ENCODE measurements around the gene KCNJ15. TPM values are rescaled to one million over a fixed set of nuclear protein-coding genes. Genes with fewer than 3 reads are reported as not detected.

The KCNJ15 gene
- total and polyA plus RNA-seq, 2 donors (not counting 1 experiment from before 2014, with no cell fraction given), result not detected

GRCh38 chr21:38223893-38224540 lies 32.8 kb upstream of the KCNJ15 start:
- H3K27me3 Mint-ChIP-seq, result peaks cover 2% of the 10 kb centered on the region
- Histone ChIP-seq H3K4me1 (ENCODE audit: control insufficient read depth in 2 of 2, insufficient read depth in 2 of 2, low read length in 2 of 2) (no peaks in the 10 kb centered on the region), H3K27ac (ENCODE audit: low read length in 2 of 2) (no peak overlapping the region), H3K9ac (ENCODE audit: low read length) (no peak overlapping the region), H3K27me3 (replicated peaks in 1 of 4; ENCODE audit: control extremely low read depth in 1 of 4, control insufficient read depth in 3 of 4, insufficient read depth in 4 of 4, low read length in 3 of 4) (no peaks in the 10 kb centered on the region), H3K4me2 (replicated peaks; ENCODE audit: low read depth, low read length, poor library complexity, severe bottlenecking) (no peak overlapping the region), H3K79me2 (ENCODE audit: control insufficient read depth, insufficient read depth, low read length) (no peaks in the 10 kb centered on the region), H3K9me3 (ENCODE audit: control extremely low read depth in 1 of 3, control insufficient read depth in 2 of 3, insufficient read depth in 1 of 3, low read length in 2 of 3) (peaks cover 15 to 39% (median 35%) of the 10 kb centered on the region in 3 donors), H4K20me1 (ENCODE audit: control insufficient read depth, insufficient read depth, low read length, poor library complexity, severe bottlenecking) (no peaks in the 10 kb centered on the region), H2AFZ (ENCODE audit: insufficient read depth, low read depth, low read length, poor library complexity, severe bottlenecking) (no peak overlapping the region), H3K36me3 (replicated peaks in 1 of 2; ENCODE audit: control extremely low read depth in 1 of 2, control insufficient read depth in 1 of 2, extremely low read depth in 1 of 2, insufficient read depth in 2 of 2, low read length in 1 of 2) (no peaks in the 10 kb centered on the region), H3K4me3 (ENCODE audit: control extremely low read depth in 1 of 5, extremely low read depth in 1 of 5, insufficient read depth in 1 of 5, low read depth in 2 of 5, low read length in 4 of 5) (no peak overlapping the region)
- DNase-seq (no peak), ATAC-seq (ENCODE audit: low read depth) (no peak)
- CTCF ChIA-PET, result no interaction called here
- no peak overlapping the region for H3K27ac Mint-ChIP-seq
- TF ChIP-seq EZH2 (IDR thresholded peaks at IDR 0.05; ENCODE audit: borderline replicate concordance, insufficient read depth, low read depth, low read length, poor library complexity, severe bottlenecking), result no peak
- TF ChIP-seq, protein P1, sequence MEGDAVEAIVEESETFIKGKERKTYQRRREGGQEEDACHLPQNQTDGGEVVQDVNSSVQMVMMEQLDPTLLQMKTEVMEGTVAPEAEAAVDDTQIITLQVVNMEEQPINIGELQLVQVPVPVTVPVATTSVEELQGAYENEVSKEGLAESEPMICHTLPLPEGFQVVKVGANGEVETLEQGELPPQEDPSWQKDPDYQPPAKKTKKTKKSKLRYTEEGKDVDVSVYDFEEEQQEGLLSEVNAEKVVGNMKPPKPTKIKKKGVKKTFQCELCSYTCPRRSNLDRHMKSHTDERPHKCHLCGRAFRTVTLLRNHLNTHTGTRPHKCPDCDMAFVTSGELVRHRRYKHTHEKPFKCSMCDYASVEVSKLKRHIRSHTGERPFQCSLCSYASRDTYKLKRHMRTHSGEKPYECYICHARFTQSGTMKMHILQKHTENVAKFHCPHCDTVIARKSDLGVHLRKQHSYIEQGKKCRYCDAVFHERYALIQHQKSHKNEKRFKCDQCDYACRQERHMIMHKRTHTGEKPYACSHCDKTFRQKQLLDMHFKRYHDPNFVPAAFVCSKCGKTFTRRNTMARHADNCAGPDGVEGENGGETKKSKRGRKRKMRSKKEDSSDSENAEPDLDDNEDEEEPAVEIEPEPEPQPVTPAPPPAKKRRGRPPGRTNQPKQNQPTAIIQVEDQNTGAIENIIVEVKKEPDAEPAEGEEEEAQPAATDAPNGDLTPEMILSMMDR (IDR thresholded peaks at IDR 0.05), result no peak
- H3K4me3 Mint-ChIP-seq, result no peak overlapping the region
- peaks cover 19% of the 10 kb centered on the region for H3K9me3 Mint-ChIP-seq (ENCODE audit: insufficient read depth)
- H3K4me1 Mint-ChIP-seq, result no peaks in the 10 kb centered on the region
- intact Hi-C loops (cut with micrococcal nuclease), result no loop called here
- POLR2A ChIA-PET, result no interaction called here
- WGBS (ENCODE audit: insufficient coverage), result 89% methylated on average over 4 of the region's 6 CpGs

GRCh38 chr21:38227401-38227800 lies 29.4 kb upstream of the KCNJ15 start:
- Histone ChIP-seq H3K27me3 (replicated peaks in 1 of 4; ENCODE audit: control extremely low read depth in 1 of 4, control insufficient read depth in 3 of 4, insufficient read depth in 4 of 4, low read length in 3 of 4) (no peaks in the 10 kb centered on the region), H3K4me1 (ENCODE audit: control insufficient read depth in 2 of 2, insufficient read depth in 2 of 2, low read length in 2 of 2) (no peaks in the 10 kb centered on the region), H2AFZ (ENCODE audit: insufficient read depth, low read depth, low read length, poor library complexity, severe bottlenecking) (no peak overlapping the region), H3K36me3 (replicated peaks in 1 of 2; ENCODE audit: control extremely low read depth in 1 of 2, control insufficient read depth in 1 of 2, extremely low read depth in 1 of 2, insufficient read depth in 2 of 2, low read length in 1 of 2) (no peaks in the 10 kb centered on the region), H3K79me2 (ENCODE audit: control insufficient read depth, insufficient read depth, low read length) (no peaks in the 10 kb centered on the region), H3K4me2 (replicated peaks; ENCODE audit: low read depth, low read length, poor library complexity, severe bottlenecking) (no peak overlapping the region), H4K20me1 (ENCODE audit: control insufficient read depth, insufficient read depth, low read length, poor library complexity, severe bottlenecking) (no peaks in the 10 kb centered on the region), H3K9ac (ENCODE audit: low read length) (no peak overlapping the region), H3K27ac (ENCODE audit: low read length in 2 of 2) (no peak overlapping the region), H3K9me3 (ENCODE audit: control extremely low read depth in 1 of 3, control insufficient read depth in 2 of 3, insufficient read depth in 1 of 3, low read length in 2 of 3) (peaks cover 19 to 47% (median 46%) of the 10 kb centered on the region in 3 donors), H3K4me3 (ENCODE audit: control extremely low read depth in 1 of 5, extremely low read depth in 1 of 5, insufficient read depth in 1 of 5, low read depth in 2 of 5, low read length in 4 of 5) (no peak overlapping the region)
- Mint-ChIP-seq H3K4me1 (no peaks in the 10 kb centered on the region), H3K27me3 (no peaks in the 10 kb centered on the region), H3K4me3 (no peak overlapping the region), H3K27ac (no peak overlapping the region), H3K9me3 (ENCODE audit: insufficient read depth) (peaks cover 23% of the 10 kb centered on the region)
- DNase-seq (no peak), ATAC-seq (ENCODE audit: low read depth) (no peak)
- ChIA-PET POLR2A (no interaction called here), CTCF (interaction anchor here (1.4 kb wide), 1 partner anchor 9 kb away, joined by 3 read pairs; no protein-coding TSS in a partner anchor)
- intact Hi-C loops (cut with micrococcal nuclease), result no loop called here
- TF ChIP-seq, protein P1 (IDR thresholded peaks at IDR 0.05), result no peak
- no peak for TF ChIP-seq EZH2 (IDR thresholded peaks at IDR 0.05; ENCODE audit: borderline replicate concordance, insufficient read depth, low read depth, low read length, poor library complexity, severe bottlenecking)

Measured in B cell (primary cell).